Placental epithelial cell (primary cell): ENCODE measurements around the gene SCAMP4. TPM values are rescaled to one million over a fixed set of nuclear protein-coding genes. Genes with fewer than 3 reads are reported as not detected.

Source experiments
- total RNA-seq: library from RNA; depleted of rRNA; stranded (reverse); fragments of >200 nt; gene quantifications from 2 replicates; pipeline ENCODE4 v1.2.3, GENCODE V29; 2012

Gene SCAMP4, protein sequence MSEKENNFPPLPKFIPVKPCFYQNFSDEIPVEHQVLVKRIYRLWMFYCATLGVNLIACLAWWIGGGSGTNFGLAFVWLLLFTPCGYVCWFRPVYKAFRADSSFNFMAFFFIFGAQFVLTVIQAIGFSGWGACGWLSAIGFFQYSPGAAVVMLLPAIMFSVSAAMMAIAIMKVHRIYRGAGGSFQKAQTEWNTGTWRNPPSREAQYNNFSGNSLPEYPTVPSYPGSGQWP
- 51.4 and 80.5 TPM in 2 replicates for total RNA-seq

DNA sequence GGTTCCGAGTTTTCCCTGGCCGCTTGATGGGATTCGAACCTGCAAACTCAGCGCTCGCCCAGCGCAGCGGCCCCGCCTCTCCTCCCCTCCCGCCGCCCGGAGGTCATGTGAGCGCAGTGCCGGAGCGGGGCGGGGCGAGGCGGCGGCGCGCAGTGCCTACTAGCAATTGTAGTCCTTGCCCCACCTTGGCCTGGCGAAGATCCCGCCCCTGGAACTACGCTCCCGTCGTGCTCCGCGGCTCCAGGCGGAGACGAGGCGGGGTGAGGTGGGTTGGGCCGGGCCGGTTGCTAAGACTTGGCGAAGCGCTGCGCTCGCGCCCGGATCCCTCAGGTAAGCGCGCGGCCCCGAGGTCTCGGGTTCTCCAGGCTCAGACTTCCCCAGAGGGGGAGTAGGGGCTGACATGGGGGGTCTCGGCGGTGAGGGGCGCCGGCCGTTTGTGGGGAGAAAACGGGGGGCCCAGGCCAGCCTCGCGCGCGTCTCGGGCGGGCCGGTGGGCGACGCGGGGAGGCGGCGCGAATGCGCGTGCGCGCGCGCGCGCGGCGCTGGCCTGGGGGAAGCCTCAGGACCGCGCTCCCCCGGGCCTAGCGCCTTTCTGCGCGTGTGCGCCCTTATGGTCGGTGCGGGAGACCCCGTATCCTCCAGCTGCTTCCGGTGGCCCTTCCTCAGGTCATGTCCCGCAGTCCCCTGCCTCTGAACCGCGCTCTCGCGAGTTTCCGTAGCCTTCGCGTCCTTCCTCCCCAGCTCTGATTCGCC lies at the start of gene SCAMP4, which contains the start of gene ADAT3:
Gene SCAMP4 (plus strand): TSS at position 290 of the 753 bp plus-strand sequence. CDS start 9,621 bp downstream, outside the sequence.
Gene ADAT3 (plus strand): TSS at position 290 of the 753 bp plus-strand sequence. CDS start 6,649 bp downstream, outside the sequence.

DNA sequence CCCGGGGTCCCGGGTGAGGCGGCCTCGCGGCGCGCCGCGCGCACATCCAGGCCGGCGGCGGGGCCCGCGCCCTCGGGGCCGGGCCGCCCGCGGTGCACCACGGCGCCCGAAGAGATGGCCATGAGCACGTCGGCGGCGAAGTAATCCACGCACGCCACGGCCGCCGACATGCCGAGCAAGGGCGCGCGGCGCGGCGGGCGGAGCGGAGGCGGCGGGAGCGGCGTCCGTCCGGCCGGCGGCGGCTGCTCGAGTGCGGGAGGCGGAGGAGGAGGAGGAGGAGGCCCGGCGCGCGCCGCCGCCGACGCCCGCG lies 41.9 kb upstream of the SCAMP4 start, which contains the start of gene KLF16:
Gene KLF16 (minus strand): TSS at position 252 of the 310 bp plus-strand sequence. CDS start 82 bp downstream, at position 170.

DNA sequence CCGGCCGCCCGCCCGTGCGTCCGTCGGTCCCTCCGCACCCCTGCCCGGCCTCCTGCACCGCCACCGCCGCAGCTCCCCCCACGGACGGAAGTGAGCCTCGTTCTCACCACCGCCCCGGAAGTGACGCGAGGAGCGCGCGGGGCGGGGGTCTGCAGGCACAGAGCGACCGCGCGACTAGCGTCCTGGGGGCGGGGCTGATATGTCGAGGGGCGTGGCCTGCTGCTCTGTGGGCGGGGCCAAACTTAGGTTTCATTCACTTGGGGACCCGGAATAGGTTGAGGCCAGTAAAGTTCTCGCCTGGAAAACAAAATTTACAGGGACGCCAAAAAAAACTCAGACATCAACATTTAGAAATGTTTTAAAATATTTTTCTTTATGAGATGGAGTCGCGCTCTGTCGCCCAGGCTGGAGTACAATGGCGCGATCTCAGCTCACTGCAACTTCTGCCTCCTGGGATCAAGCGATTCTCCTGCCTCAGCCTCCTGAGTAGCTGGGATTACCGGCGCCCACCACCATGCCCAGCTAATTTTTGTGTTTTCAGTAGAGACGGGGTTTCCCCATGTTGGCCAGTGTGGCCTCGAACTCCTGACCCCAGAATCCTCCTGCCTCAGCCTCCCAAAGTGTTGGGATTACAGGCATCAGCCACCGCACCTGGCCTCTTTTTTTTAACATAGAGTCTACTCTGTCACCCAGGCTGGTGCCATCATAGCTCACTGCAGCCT lies 19.6 kb upstream of the SCAMP4 start, which contains the start of gene ABHD17A:
Gene ABHD17A (minus strand): TSS at position 99 of the 722 bp plus-strand sequence. CDS start 3,930 bp downstream, outside the sequence.

DNA sequence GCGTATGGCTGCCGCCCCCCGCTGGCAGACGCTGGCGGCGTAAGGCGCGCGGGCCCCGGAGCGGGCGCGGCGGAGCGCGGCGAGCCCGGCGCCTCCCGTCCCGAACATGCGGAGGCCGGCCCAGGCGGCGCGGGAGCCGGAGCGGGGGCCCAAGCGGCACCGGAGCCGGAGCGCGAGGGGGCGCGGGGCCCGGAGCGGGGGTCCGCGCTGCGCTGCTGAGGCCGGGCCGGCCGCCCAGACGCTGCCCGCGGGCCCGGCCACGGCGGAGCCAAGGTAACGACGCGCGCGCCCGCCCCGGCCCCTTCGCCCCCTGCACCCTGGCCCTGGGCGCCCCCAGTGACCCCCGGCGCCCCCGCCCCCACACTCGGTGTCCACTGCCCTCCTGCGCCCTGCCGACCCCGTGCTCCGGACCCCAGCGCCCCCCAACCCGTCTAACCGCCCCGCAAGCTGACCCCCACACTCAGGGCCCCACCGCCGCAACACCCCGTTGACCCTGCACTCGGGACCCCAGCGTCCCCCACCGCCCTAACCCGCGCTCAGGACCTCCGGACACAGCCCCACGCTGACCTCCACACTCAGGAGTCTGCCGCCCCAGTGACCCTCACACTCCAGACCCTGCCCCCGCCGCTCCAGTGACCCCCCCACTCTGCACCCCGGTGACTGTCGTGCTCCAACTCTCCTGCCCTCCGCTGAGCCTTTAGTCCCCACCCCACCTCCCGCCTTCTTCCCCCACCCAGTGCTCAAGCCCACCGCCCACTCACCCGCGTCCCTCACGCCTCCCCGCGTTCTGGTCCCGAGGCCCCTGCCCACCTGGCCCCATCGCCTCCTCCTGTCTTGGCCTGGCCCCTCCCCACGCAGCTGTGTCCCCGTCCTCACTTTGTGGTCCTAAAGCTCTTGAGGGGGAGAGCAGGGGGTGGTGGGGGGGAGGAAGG lies 36.2 kb downstream of the SCAMP4 start, which contains the start of gene CSNK1G2:
Gene CSNK1G2 (plus strand): TSS at position 27 of the 932 bp plus-strand sequence. CDS start 28,601 bp downstream, outside the sequence.

Other genes with a start within 250 kb of the SCAMP4 start
- gene ONECUT3, start 151.9 kb upstream of the SCAMP4 start, total RNA-seq: not detected in 2 replicates
- 4.0 and 5.9 TPM in 2 replicates for gene ATP8B3, start 93.1 kb upstream of the SCAMP4 start, total RNA-seq
- 13.7 and 19.7 TPM in 2 replicates for gene REXO1, start 56.9 kb upstream of the SCAMP4 start, total RNA-seq
- 5.5 and 6.5 TPM in 2 replicates for gene KLF16, start 41.8 kb upstream of the SCAMP4 start, total RNA-seq
- 80.1 and 125 TPM in 2 replicates for gene ABHD17A, start 19.9 kb upstream of the SCAMP4 start, total RNA-seq
- 5.3 and 9.0 TPM in 2 replicates for gene ADAT3, start within 50 bp of the SCAMP4 start, total RNA-seq
- gene CSNK1G2, start 35.8 kb downstream of the SCAMP4 start, total RNA-seq: 60.1 and 73.4 TPM in 2 replicates
- 64.7 and 71.1 TPM in 2 replicates for gene BTBD2, start 110.3 kb downstream of the SCAMP4 start, total RNA-seq
- gene MKNK2, start 145.8 kb downstream of the SCAMP4 start, total RNA-seq: 92.2 and 104 TPM in 2 replicates
- gene MOB3A, start 190.9 kb downstream of the SCAMP4 start, total RNA-seq: 17.7 and 22.7 TPM in 2 replicates
- 0.65 and 3.5 TPM in 2 replicates for gene IZUMO4, start 191.5 kb downstream of the SCAMP4 start, total RNA-seq
- gene AP3D1, start 246.2 kb downstream of the SCAMP4 start, total RNA-seq: 90.3 and 144 TPM in 2 replicates